HTERT RPE-1 (cell line): ENCODE results near the gene DGUOK.

Experiments used
- in situ Hi-C: fragments of 300-500 bp; cut with MboI; formaldehyde crosslinking; loops from 4 replicates; pipeline ENCODE4 v1.14.3; 2020; ENCODE audit warnings: low sequenced_read_pairs

The DGUOK gene

DNA sequence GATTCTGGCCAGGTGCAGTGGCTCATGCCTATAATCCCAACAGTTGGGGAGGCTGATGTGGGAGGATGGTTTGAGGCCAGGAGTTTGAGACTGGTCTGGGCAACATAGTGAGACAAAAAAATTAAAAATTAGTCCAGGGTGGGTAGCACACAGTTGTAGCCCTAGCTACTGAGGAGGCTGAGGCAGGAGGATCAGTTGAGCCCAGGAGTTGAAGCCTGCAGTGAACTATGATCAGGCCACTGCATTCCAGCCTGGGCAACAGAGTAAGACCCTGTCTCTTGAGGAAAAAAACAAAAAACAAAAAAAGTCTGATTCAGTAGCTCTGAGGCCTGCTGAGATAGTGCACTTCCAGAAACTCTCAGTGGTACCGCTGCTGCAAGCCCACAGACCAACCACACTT, 50.1 kb downstream of the DGUOK start:
- in situ Hi-C loops, result no loop called here

DNA sequence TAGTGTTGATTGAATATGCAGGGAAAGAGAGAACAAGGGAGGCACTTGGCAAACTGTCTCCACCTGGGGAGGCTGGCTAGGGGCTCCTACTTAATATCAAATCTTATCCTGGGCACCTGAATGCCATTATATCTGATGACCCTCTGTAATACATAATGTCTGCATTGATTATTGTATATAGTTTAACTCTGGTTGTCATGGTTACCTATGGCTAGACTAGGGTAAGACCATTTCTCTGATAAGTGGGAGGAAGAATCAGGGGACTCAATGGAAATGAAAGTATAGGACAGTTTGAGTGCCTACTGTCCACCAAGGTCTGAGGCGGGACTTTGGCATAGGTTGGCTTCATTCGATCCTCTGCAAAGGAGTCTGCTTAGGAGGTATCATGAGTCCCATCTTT, 50.8 kb downstream of the DGUOK start:
- in situ Hi-C loops, result no loop called here

DNA sequence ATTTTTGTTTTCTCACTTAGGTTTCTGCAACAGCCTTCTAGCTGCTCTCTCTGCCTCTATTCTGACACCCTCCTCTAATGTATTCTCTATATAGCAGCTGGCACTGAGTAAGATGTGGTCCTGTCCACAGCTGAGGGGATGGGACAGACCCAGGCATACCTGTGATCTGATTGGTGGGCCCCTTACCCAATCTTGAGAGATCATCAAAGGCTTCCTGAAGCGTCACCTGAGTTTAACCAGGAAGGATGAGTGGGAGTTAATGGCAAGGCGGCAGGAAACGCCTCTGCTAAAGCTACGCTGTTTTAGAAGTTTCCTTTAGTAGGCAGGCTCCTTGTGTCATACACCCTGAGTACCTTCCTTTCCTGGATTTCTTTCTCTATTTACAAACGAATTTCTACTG, 52.3 kb downstream of the DGUOK start:
- in situ Hi-C loops, result no loop called here

DNA sequence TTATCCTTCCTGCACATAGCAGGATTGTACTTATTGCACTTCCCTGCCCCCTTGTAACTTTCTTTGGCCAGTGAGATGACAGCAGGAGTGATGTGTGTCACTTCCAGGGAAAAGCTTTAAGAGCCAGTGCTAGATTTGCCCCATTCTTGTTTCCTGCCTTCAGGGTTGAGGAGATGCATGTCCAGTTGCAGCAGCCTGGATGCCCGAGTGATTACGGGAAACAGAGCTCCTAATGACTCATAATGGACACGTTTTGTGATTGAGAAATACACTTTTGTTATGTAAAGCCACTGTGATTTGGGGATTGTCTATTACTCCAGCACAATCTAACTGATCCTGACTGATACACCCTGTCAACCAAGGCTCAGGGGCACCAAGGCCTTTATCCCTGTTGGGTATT, 53.0 kb downstream of the DGUOK start:
- in situ Hi-C loops, result no loop called here

DNA sequence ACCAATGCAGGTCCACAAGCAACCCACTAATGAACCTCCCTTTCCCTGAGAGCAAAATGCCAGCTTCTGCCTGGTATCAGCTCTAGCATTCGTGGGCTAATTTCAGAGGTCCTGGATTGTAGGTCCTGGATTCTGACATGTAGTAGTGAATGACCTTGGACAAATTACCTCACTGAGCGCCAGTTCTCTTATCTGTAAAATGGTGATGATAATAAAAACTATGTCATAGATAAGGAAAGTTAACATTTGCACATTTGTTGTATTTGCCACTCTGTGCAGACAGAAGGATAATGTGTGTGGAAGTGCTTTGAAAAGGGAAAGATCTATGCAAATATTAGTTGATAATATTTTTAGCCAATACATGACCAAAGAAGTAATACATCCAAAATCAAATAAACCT, 53.9 kb downstream of the DGUOK start:
- in situ Hi-C loops, result no loop called here

DNA sequence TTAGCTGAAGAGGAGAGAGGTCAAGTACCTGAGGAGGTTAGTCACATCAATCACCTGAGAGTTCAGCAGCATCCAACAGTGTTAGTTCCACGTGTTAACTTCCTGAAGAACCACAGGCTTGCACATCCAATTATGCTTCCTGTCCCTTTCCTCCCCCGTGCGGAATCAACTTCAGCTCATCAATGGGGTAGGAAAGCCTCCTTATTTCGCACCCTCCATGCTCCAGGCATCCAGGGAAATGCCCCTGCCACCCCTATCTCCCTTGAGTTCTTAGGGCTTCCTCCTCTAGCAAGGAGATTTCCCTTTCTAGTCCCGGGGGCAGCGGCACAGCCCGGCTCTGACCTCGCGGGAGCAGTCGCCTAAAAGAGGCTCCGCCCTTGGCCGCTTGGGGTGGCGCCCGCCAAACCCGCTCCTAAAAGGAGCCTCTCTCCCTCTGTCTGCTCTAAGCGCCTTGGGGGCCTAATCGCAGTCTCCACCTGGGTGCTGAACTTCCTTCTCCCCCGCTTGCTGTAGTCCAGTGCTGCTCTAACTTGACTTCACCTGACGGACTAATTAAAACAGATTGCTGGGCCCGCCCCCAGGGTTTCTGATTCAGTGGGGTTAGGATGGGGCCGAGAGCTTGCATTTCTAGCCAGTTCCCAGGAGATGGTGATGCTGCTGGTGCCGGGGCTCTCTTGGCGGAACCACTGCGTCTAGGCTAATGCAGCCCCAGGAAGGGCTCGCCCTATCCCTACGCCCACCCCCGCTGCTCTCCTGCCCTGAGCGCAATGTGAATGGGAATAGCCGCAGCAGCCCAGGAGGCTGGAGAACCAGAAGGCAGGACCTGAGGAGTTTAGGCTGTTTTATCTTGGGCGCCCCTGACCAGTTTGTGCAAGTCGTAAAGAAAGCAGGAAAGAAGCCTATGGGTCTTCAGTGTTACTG, 54.7 kb downstream of the DGUOK start:
- in situ Hi-C loops, result no loop called here

DNA sequence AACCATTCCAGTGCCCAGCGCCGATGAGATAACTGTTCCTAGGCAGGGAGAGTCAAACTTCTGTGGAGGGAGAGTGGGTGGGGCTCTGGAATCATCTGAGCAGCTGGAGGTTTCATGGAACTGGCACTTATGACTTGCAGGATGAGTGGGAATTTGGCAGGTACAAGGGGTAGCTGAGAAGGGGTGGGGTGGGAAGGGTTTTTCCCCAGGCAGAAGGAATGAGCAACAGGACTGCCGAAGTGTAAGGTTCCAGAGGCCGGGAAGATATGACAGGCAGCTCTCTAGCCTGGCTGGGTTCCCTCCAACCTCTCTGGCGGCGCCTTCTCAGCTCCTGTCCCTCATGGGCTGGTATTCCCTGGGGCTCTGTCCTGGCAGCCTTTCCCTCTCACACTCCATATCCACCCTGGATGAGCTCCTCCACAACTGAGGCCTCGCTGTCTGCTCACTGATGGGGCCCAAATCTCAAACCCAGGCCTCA, 55.5 kb downstream of the DGUOK start:
- in situ Hi-C loops, result no loop called here

DNA sequence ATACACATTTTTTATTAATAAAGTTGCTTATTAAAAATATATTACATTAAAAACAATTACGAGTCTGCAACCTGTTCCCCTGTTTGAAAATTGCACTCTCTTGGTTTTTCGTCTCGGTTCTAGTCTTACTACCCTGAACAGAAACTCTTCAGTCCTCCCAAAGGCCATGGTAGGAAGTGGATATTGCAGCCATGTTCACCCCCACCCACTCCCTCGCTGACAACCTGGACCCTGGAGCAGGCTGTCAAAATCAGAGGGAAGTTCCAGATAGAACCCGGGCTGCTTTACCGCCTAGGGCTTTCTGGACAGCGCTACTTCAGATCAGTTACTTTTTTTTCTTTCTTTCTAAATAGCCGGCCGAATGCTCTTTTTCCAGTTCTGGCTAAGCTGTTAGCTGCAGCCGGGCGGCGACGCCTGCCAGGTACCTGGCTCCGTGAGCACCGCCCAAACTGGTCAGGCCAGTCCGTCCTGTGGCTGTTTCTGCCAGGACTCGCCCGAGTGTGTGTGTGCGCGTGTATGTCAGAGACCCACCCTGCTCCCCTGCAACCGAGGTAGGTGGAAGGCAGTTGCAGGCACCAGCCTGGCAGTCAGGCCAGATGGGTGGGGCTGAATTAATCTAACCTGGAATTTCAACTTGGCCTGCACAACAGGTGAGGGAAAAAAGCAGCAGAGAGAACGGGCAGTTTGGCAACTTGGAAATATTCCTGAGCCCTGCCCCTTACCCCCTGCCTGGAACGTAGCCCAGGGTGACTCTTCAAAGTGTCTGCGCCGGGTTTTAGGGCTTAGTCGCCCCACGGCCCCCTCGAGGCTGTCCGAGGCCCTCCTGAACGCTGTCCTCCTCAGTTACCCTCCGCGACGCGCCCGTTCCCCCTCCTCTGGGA, 56.9 kb downstream of the DGUOK start:
- in situ Hi-C loops, result no loop called here

DNA sequence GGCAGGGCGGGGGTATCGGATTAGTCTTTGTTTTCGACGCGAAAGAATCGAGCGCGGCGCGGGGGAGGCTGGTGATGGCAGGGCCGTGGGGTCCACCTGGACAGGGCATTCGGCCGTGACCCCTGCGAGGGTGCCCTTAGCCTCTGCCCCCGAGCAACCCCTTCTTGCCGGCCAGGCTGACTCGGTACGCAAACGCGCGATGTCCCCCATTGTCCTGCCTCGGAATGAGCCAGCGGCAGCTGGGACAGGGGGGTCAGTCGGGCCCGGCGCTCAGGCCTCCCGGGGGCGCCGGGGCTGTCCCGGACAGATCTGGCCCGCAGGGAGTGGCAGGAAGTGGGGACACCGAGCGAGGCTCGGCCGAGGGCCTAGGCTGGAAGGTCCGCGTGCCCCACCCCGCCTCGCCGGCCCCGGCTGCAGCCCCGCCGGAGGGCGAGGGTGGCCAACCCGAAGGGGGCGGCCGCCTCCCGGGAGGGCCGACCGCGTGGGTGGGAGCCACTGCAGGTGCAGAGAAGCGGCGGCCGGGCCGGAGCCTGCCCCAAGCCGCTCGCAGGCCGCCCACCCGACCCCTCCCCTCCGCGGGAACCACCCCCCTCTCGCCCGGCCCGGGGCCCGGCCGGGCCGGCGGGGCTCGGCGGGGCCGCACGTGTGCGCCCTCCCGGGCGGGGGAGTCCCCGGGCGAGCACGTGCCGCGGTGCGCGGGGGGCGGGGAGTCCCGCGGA, 57.7 kb downstream of the DGUOK start, which contains the start of gene TET3:
Gene TET3, plus strand, starts transcription at position 708 of the 719 bp plus-strand sequence. CDS start 1,494 bp downstream, outside the sequence.
- in situ Hi-C loops, result no loop called here

DNA sequence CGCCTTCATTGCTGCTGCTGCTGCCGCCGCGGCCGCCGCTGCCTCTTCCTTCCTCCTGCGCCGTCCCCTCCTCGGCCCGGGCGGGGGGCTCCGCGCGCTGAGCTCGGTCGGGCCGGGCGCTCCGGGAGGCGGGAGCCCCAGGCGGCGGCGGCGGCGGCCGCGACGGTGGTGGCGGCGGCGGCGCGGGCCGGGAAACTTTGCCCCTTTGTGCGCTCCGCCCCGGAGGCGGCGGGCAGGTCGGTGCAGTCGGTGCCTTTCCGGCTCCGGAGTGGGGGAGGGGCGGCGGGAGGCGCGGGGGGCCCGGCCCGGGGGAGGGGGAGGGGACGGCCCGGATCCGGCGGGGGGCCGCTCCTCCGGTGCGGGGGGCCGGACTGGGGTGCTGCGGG, 58.2 kb downstream of the DGUOK start:
- in situ Hi-C loops, result no loop called here

DNA sequence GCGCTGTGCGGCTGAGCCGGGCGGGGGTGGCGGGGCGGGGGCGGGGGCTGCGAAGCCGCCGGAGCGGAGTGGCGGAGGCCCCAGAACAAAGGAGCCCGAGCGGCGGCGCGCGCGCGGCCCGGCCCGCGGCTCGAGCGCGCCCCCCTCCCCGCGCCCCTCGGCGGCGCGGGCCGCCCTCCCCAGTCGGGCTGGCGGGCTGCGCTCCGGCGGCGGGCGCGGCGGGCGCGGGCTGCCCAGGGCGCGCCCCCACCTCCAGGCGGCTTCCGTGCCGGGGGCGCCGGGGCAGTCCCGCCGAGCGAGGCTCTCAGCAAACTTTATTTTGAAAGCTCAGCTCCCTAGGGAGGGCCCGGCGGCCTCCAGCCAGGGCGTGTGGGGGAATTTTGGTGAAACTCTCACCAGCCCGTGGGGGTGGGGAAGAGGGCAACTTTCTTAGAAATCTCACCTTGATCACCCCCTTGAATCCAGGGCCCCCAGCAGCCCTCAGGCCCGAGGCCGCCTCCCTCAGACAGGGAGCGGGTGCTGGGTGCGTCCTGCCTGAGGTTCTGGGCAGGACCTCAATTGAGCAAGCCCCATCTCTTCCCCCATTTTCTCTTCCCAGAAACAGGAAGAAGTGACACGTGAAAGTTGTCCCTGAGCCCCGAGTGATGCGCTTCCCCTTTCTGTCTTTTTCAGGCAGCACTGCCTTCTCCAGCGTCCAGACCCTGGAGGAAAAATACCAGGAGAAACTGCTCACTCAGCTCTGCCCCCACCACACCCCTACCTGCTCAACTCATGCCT, 58.8 kb downstream of the DGUOK start:
- in situ Hi-C loops, result no loop called here

DNA sequence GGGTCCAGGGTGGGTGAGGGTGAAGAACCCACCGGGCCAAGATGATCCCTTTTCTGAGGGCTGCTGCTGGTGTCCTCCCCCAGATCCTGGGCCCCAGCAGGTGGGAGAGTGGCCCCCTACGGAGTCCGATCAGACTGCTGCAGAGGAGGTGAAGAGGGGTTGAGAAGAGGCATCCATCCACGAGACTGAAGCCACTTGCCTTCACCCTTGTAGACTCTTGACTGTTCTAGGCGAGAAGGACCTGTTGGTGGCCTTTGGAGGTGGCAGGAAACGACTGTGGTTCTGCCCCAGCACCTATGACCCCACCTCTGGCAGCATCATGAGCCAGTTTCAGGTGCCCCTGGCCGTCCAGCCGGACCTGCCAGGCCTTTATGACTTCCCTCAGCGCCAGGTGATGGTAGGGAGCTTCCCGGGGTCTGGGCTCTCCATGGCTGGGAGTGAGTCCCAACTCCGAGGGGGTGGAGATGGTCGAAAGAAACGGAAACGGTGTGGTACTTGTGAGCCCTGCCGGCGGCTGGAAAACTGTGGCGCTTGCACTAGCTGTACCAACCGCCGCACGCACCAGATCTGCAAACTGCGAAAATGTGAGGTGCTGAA, 59.5 kb downstream of the DGUOK start:
- in situ Hi-C loops, result no loop called here

DNA sequence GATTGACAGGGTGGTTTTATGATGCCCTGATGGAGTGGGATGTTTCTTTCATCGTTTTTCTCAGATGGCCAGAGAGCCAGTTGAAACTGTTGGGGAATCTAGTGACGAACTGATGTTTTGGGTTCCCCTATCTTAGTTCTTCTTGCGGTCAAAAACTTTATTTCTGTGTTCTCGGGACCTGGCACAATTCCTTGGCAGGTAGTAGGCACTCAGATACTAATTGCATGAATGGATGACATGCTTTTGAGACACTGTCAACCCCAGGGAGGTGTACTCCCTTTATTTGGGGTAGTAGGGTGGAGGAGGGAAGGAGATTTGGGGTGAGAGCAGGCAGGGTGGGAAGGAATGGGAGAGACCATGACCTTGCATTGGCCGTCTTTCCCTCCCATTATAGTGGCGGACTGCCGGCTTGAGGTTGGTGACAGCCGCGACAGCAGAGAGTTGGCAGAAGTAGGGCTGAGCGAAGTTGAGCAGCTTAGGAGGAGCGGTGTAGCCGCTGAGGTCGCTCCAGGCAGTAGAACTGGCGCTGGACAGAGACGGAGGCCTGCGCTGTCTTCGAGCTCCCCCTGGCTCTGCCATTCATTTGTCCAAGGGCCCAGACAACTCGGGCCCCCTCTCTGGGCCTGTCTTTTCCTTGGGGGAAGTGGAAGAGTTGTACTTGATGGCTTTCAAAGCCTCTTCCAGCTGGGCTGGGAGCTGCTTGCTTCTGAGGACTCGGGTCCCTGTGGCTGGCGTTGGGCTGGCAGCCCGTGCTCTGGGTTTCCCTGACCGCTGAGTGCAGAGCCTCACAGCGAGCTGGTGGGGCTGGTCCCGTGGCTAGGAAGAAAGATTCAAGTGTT, 60.6 kb downstream of the DGUOK start:
- in situ Hi-C loops, result no loop called here

DNA sequence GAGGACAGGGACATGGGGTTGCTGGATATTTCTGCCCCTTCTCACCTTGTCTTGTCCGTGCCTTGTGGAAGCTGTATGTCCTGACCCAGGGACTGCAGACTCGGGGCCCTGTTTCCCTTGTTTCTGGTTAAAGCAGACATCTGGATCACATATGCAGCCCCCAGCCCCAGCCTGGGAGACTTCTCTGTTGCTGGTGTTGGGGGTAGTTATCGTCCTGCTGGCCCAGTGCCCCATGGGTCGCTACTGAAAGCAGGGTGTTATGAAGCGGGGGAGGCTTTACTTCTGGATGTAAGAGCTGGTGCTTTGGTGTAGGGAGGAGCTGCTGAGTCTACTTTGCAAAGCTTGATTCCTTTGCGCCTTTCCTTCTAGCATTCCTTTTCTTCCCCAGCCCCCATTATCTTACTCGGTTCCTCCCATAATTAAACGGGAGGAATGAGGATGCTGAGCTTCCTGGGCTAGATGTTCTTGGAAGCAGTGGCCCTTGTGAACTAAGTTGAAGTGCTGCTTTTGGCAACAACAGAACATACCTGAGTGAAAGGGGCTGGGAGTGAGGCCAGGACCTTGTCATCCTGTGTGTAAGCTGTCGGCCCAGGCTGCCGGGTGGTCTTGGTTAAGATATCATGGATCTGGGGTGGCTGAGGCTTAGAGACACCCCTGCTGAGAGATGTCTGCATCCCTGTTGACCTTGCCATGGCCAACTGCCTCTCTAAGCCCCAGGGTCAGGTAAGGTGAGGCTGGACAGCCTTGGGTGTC, 61.4 kb downstream of the DGUOK start:
- in situ Hi-C loops, result no loop called here

DNA sequence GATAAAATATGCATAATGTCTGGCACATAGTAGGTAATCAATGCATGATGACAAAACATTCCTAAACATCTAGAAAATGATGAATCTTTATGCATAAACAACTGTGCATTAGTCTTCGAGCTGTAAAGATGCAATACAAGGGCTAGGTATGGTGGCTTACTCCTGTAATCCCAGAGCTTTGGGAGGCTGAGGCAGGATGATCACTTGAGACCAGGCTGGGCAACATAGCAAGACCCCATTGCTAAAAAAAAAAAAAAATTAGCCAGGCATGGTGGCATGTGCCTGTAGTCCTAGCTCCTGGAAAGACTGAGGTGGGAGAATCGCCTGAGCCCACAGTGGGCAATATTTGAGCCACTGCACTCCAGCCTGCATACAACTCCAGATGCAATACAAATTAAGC, 63.3 kb downstream of the DGUOK start:
- in situ Hi-C loops, result no loop called here

DNA sequence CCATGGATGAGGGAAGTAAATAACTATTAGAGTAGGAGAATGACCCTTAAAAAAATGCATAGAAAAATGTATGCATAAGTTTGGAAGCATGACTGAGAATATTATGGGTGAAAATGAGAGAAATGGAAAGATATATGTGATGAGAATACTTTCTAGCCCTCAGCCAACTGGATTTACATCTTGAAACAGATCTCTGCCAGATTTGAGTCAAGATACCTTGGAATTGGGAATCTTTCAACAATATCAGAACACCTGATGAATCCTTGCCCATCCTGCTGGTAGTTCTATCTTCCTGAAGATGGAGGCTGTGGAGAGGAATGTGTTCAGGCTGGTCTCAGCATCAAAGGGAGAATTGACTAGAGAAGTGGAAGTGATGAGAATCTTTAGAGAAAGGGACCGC, 63.9 kb downstream of the DGUOK start:
- in situ Hi-C loops, result no loop called here

DNA sequence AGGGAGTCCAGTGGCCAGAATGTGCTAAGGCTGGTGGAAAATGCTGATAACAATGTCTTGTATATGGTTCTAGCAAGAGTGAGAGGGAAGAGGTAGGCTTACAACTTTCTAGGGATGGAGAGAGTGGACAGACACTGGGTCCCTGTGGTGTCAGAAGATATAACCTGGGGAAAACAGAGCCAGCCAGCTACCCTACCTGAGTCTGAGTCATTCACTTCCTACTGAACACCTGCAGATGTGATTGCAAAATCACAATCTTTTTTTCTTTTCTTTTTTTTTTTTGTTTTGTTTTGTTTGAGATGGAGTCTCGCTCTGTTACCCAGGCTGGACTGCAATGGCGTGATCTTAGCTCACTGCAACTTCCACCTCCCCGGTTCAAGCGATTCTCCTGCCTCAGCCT, 65.4 kb downstream of the DGUOK start:
- in situ Hi-C loops, result no loop called here

DNA sequence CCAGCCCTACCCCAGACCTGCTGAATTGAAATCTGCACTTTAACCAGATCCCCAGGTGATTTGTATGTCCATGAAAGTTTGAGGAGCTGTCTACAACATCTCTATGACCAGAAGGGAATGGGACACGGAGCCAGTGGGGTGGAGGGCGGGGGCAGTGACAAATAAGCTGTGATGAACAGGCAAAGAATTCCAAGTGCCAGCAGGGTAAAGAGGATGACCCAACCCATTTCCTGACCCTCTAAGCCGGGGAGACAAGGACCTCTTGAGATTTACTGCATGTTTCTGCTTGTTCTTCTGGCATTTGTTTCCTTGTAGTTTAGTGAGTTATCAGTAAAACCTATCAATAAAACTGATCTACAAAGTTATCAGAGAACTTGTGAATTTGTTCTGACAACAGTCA, 66.7 kb downstream of the DGUOK start:
- in situ Hi-C loops, result no loop called here
